K562 (cell line): Measurements from ENCODE around the gene ZNF428. TPM values are rescaled to one million over a fixed set of nuclear protein-coding genes. Genes with fewer than 3 reads are reported as not detected.

Experiments used
- ATF1 ChIP-seq, 2 experiments: fragments of 450-650 bp in 1 of 2; IDR thresholded peaks; 2 replicates each; pipeline ENCODE4 v1.6.1; 2016; ENCODE audit warnings: missing compliant biosample characterization in 1 of 2, missing genetic modification characterization in 1 of 2
- EHMT2 ChIP-seq: fragments of 450-650 bp; IDR thresholded peaks from 2 replicates; pipeline ENCODE4 v1.6.1; 2018; ENCODE audit warnings: antibody characterized with exemption
- GATAD2A ChIP-seq: fragments of 450-650 bp; IDR thresholded peaks from 2 replicates; pipeline ENCODE4 v1.6.1; 2017
- KAT7 ChIP-seq: sonication (generic); formaldehyde crosslinking; IDR thresholded peaks from 2 replicates; pipeline ENCODE4 v1.8.0; 2022; ENCODE audit warnings: missing genetic modification reagents, mild to moderate bottlenecking, borderline replicate concordance
- MEF2D ChIP-seq: conservative IDR thresholded peaks from 2 replicates; pipeline ENCODE4 v1.6.1; 2016; ENCODE audit warnings: low read depth, missing genetic modification characterization, missing compliant biosample characterization
- MNT ChIP-seq, 2 experiments: fragments of 450-650 bp; conservative IDR thresholded peaks; 2 replicates each; pipeline ENCODE4 v1.6.1; 2017; ENCODE audit warnings: mild to moderate bottlenecking in 2 of 2, moderate library complexity in 2 of 2
- NFE2L1 ChIP-seq: fragments of 450-650 bp; IDR thresholded peaks from 2 replicates; pipeline ENCODE4 v1.6.1; 2016; ENCODE audit warnings: missing genetic modification characterization, low read depth, mild to moderate bottlenecking, missing compliant biosample characterization, moderate library complexity, borderline replicate concordance
- REST ChIP-seq, 2 experiments: fragments of 450-650 bp; formaldehyde crosslinking in 1 of 2; IDR thresholded peaks; 2 replicates each; pipeline versions ENCODE4 v1.4.0 to v1.6.1; 2014 to 2020; ENCODE audit warnings: mild to moderate bottlenecking in 2 of 2, borderline replicate concordance in 1 of 2, low read depth in 1 of 2
- SIN3A ChIP-seq, 2 experiments: fragments of 150-350 bp in 1 of 2; IDR thresholded peaks; 2 replicates each; pipeline ENCODE4 v1.6.1; 2011 to 2016; ENCODE audit warnings: borderline replicate concordance in 2 of 2, low read depth in 2 of 2, low read length in 2 of 2, mild to moderate bottlenecking in 2 of 2, moderate library complexity in 2 of 2; ENCODE audit not compliant: control insufficient read depth in 1 of 2
- ZBTB43 ChIP-seq: sonication (generic); formaldehyde crosslinking; IDR thresholded peaks from 2 replicates; pipeline ENCODE4 v1.8.0; 2023; ENCODE audit warnings: mild to moderate bottlenecking, missing genetic modification reagents
- ZNF511 ChIP-seq: sonication (generic); formaldehyde crosslinking; IDR thresholded peaks from 2 replicates; pipeline ENCODE4 v1.8.0; 2022; ENCODE audit warnings: mild to moderate bottlenecking, missing genetic modification reagents
- polyA plus RNA-seq, 8 experiments: library from polyadenylated mRNA; depleted of rRNA in 4 of 8; stranded (reverse) in 5 of 8; unstranded in 3 of 8; fragments of >200 nt; fragmentation: Nextera tagmentation in 2 of 8; fragmentation: Illumina TruSeq in 1 of 8; extraction: Ambion mirVana in 2 of 8; extraction: Trizol in 1 of 8; gene quantifications; 2 replicates each; pipeline versions ENCODE4 v1.2.1 to v1.2.3, GENCODE V29; 2011 to 2014; ENCODE audit warnings: inconsistent platforms in 1 of 8, missing spikeins in 1 of 8
- total RNA-seq, 7 experiments: library from RNA; depleted of rRNA in 6 of 7; stranded (reverse); fragments of >200 nt in 6 of 7; fragmentation: Illumina TruSeq in 2 of 7; extraction: Trizol in 2 of 7; gene quantifications; 2 replicates each; pipeline versions ENCODE4 v1.2.1 to v1.2.3, GENCODE V29; 2011 to 2021; ENCODE audit warnings: low replicate concordance in 1 of 7

Gene ZNF428
- total and polyA plus RNA-seq, 9 of the 15 experiments (the other 6 are each of a cell fraction or from before 2014, with no cell fraction given): 0.15 to 85.7 (median 15.9) TPM

- TF ChIP-seq NFE2L1 (tag) (no peak), GATAD2A (no peak), EHMT2 (no peak), MEF2D (tag) (peak; percentile 69), ZNF511 (CRISPR knock-in tag) (peak; percentile 48; the same call in 1 of the 2 replicates), REST (IDR thresholded peaks at IDR 0.05; ENCODE audit: borderline replicate concordance) (no peak), REST (CRISPR knock-in tag; IDR thresholded peaks at IDR 0.05; ENCODE audit: low read depth) (peak; percentile 73; the same call in 1 of the 2 replicates), SIN3A (IDR thresholded peaks at IDR 0.05; ENCODE audit: borderline replicate concordance in 2 of 2, control insufficient read depth in 1 of 2, low read depth in 2 of 2, low read length in 2 of 2) (peak in 1 of 2 experiments; percentile 67; a peak in 2 of 4 replicates), MNT (conservative IDR thresholded peaks at IDR 0.05) (peak; percentile 71 to 87), KAT7 (CRISPR knock-in tag) (no peak; the same call in 1 of the 2 replicates), ATF1 (CRISPR knock-in tag; IDR thresholded peaks at IDR 0.05) (peak; percentile 90), ATF1 (tag; IDR thresholded peaks at IDR 0.05) (peak; percentile 100), ZBTB43 (CRISPR knock-in tag) (no peak)
Measured at GRCh38 chr19:43595999-43596841, 23.2 kb downstream of the ZNF428 start, which contains the start of the genes IRGQ and ZNF576 (continued).
